ENCODE data around the gene HSD17B8. TPM values are rescaled to one million over a fixed set of nuclear protein-coding genes. Genes with fewer than 3 reads are reported as not detected.

The HSD17B8 gene
- total and polyA plus RNA-seq, 8 donors, result 8.0 to 29.9 (median 21.5) TPM; not detected in 1

DNA sequence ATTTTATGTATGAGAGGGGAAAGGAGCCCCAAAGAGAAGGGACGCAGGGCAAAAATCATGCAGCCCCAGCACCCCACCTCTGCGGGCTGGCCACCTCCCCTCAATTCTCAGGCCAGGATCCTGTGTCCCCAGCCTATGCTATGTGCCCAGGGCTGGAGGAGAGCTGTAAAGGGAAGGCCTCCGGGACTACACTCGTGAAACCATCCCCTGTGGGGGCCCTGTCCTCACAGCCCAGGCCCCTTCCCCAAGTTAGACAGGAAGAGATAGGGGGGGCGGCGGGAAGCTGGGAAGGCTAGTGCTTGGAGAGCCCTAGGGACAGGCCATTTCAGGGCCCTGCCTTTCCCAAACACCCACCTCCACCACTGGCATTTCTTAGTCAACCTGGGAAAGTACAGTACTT lies 10.8 kb upstream of the HSD17B8 start:
- 50 to 65% (median 54%) methylated on average over 6 of the region's 6 CpGs for WGBS, 5 donors
- intact Hi-C loops (cut with DNase I; ENCODE audit: low total_unique reads), result no loop called here
- H3K9me3 ChIP-seq, result no peaks in the 10 kb centered on the region
- peaks cover 0 to 41% (median 18%) of the 10 kb centered on the region in 3 donors for H3K27me3 ChIP-seq
- H3K27ac ChIP-seq, result peak overlapping the region in 2 of 5 donors; percentile 29 to 71
- H3K4me3 ChIP-seq, result peak overlapping the region; percentile 41 to 43 (median 41)
- H3K4me1 ChIP-seq, result peaks cover 28 to 40% (median 33%) of the 10 kb centered on the region in 4 donors
- peaks cover 34 to 46% (median 38%) of the 10 kb centered on the region in 4 donors for H3K36me3 ChIP-seq
- no peak for DNase-seq
- TF ChIP-seq, protein P1, sequence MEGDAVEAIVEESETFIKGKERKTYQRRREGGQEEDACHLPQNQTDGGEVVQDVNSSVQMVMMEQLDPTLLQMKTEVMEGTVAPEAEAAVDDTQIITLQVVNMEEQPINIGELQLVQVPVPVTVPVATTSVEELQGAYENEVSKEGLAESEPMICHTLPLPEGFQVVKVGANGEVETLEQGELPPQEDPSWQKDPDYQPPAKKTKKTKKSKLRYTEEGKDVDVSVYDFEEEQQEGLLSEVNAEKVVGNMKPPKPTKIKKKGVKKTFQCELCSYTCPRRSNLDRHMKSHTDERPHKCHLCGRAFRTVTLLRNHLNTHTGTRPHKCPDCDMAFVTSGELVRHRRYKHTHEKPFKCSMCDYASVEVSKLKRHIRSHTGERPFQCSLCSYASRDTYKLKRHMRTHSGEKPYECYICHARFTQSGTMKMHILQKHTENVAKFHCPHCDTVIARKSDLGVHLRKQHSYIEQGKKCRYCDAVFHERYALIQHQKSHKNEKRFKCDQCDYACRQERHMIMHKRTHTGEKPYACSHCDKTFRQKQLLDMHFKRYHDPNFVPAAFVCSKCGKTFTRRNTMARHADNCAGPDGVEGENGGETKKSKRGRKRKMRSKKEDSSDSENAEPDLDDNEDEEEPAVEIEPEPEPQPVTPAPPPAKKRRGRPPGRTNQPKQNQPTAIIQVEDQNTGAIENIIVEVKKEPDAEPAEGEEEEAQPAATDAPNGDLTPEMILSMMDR (IDR thresholded peaks at IDR 0.05), result no peak
- TF ChIP-seq POLR2A (IDR thresholded peaks at IDR 0.05), result no peak
- no peak for TF ChIP-seq EP300 (IDR thresholded peaks at IDR 0.05)
- TF ChIP-seq POLR2AphosphoS5 (IDR thresholded peaks at IDR 0.05), result no peak

DNA sequence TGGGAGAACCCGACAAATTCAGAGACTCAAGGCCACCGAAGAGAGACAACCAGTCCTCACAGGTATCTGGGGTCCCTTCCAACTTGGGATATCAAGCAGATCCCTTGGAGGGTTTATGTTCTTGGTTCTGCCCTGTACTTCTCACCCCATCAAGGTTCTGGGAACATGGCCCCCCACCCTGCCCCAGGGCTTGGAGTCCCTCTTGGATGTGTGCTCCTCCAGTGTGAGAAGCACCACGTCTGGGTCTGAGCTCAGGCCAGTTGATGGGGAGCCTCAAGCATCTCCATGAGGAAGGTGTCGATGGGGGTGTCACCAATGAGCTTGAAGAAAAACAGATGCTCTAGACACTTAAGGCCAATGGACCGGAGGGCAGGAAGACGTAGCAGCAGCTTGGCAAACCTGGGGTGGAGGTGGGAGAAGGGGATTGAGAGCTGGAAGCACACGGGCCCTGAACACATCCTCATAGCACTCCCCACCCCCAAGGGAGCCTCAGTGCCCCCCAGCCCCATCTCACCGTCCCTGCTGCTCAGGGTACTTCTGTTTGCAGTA lies 9.9 kb upstream of the HSD17B8 start:
- Histone ChIP-seq H3K4me3 (no peak overlapping the region), H3K4me1 (peaks cover 35 to 49% (median 42%) of the 10 kb centered on the region in 4 donors), H3K27me3 (peaks cover 0 to 41% (median 18%) of the 10 kb centered on the region in 3 donors), H3K9me3 (no peaks in the 10 kb centered on the region), H3K27ac (no peak overlapping the region), H3K36me3 (peaks cover 34 to 46% (median 38%) of the 10 kb centered on the region in 4 donors)
- no peak for TF ChIP-seq POLR2A (IDR thresholded peaks at IDR 0.05)
- TF ChIP-seq EP300 (IDR thresholded peaks at IDR 0.05), result no peak
- TF ChIP-seq, protein P1 (IDR thresholded peaks at IDR 0.05), result no peak
- intact Hi-C loops (cut with DNase I; ENCODE audit: low total_unique reads), result no loop called here
- no peak for DNase-seq
- 72 to 83% (median 77%) methylated on average over 8 of the region's 8 CpGs for WGBS, 5 donors

DNA sequence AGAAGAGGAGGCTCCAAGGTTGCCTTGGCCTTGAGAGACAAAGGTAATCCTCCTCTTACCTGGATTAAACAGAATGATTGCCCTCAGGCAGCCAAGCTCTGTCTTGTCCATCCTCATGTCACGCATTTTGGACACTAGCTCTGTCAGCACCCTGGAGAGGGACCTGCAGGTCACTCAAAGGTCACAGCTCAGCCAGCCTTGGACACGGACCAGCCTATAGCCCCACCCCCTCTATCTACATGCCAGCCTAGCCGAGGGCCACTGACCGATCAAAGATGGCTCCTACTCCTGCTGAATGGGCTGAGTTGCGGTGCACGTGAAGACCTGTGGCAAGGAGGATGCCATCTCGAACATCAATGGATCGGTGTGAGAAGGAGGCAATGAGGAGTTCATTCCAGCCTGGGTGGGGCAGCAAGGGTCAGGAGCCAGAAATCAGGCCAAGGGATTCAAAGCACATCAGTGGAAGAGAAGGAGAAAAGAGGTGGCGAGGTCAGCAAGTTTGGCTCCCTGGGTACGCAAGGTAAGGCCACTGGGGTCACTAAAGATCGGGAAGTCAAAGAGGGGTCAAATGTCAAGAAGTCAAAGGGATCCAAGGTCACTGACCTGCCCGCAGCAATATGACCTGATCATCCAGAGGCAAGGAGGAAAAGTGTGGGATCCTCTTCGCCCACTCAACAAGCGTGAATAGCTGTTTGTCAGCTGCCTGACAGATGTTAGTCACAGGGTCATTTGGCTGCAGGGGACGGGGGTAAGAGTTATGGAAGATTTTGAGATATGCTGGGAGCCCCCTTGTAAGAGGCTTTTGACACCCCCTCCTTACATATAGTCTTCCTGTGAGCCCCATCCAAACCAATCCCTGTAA lies 8.9 kb upstream of the HSD17B8 start:
- DNase-seq, result no peak
- Histone ChIP-seq H3K27ac (no peak overlapping the region), H3K9me3 (no peaks in the 10 kb centered on the region), H3K4me3 (no peak overlapping the region), H3K4me1 (peaks cover 39 to 52% (median 47%) of the 10 kb centered on the region in 4 donors), H3K36me3 (peaks cover 34 to 46% (median 38%) of the 10 kb centered on the region in 4 donors), H3K27me3 (peaks cover 0 to 30% (median 18%) of the 10 kb centered on the region in 3 donors)
- intact Hi-C loops (cut with DNase I; ENCODE audit: low total_unique reads), result no loop called here
- 76 to 82% (median 80%) methylated on average over 15 of the region's 15 CpGs for WGBS, 5 donors
- TF ChIP-seq, protein P1 (IDR thresholded peaks at IDR 0.05), result no peak
- TF ChIP-seq POLR2A (IDR thresholded peaks at IDR 0.05) (no peak), EP300 (IDR thresholded peaks at IDR 0.05) (no peak)

DNA sequence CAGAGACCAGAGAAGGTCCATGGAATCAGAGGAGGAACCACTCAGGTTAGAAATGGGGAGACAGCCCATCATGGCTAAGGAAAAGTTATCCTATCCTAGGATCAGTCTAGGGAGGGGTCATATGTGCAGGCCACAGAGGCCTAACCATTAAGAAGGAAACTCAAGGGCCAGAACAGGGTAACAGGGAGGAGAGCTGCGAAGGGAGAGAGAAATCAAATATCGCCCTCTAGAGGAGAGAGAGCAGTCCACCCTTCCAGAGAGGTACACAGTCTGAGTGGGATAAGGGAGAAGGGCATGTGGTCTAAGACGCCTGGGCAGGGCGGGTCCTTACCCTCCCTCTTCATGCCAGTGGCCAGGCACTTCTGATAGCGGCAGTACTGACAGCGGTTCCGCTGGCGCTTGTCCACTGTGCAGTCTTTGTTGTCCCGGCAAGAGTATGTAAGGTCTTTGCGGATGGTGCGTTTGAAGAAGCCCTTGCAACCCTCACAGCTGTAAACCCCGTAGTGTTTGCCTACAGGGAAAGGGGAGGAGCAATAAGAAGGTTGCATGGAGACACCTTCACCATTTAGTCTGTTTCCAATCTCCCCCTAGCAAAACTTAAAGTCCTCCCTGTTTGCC lies 6.9 kb upstream of the HSD17B8 start:
- Histone ChIP-seq H3K9me3 (no peaks in the 10 kb centered on the region), H3K27me3 (peaks cover 0 to 10% (median 4%) of the 10 kb centered on the region in 3 donors), H3K36me3 (peaks cover 38 to 54% (median 47%) of the 10 kb centered on the region in 4 donors), H3K4me1 (peaks cover 46 to 57% (median 51%) of the 10 kb centered on the region in 4 donors), H3K27ac (peak overlapping the region; percentile 25 to 45 (median 39)), H3K4me3 (peak overlapping the region in 1 of 4 donors; percentile 1)
- intact Hi-C loops (cut with DNase I; ENCODE audit: low total_unique reads), result no loop called here
- 20 to 28% (median 23%) methylated on average over 12 of the region's 12 CpGs for WGBS, 5 donors
- TF ChIP-seq, protein P1 (IDR thresholded peaks at IDR 0.05), result peak in 5 of 7 experiments; percentile 31 to 67 (median 59)
- TF ChIP-seq POLR2AphosphoS5 (IDR thresholded peaks at IDR 0.05) (peak in 1 of 3 donors; percentile 74), POLR2A (IDR thresholded peaks at IDR 0.05) (no peak), EP300 (IDR thresholded peaks at IDR 0.05) (no peak)
- DNase-seq, result peak; percentile 76 to 85
